GM23248 (cell line): ENCODE results near the gene FSTL1. TPM values are rescaled to one million over a fixed set of nuclear protein-coding genes. Genes with fewer than 3 reads are reported as not detected.

Experiments
- DNase-seq: peaks from one replicate; pipeline ENCODE4 v3.0.0-alpha.2; 2015
- H2AFZ ChIP-seq: fragments of 200-600 bp; sonication (generic); 2 replicates; pipeline ENCODE4 v1.6.1; 2016; ENCODE audit warnings: antibody characterized with exemption
- H3F3A ChIP-seq: fragments of 200-600 bp; sonication (generic); 2 replicates; pipeline ENCODE4 v1.6.1; 2016; ENCODE audit warnings: mild to moderate bottlenecking, antibody characterized with exemption, mixed run types; ENCODE audit not compliant: insufficient read depth
- H3K27ac ChIP-seq: fragments of 200-600 bp; sonication (generic); 2 replicates; pipeline ENCODE4 v1.5.1; 2016; ENCODE audit warnings: mild to moderate bottlenecking
- H3K27me3 ChIP-seq: fragments of 200-600 bp; sonication (generic); replicated peaks from 2 replicates; pipeline ENCODE4 v1.6.1; 2016; ENCODE audit warnings: mild to moderate bottlenecking; ENCODE audit not compliant: insufficient read depth
- H3K36me3 ChIP-seq: fragments of 200-600 bp; sonication (generic); 2 replicates; pipeline ENCODE4 v1.6.1; 2016; ENCODE audit warnings: low read depth, mild to moderate bottlenecking
- H3K4me1 ChIP-seq: fragments of 200-600 bp; sonication (generic); 2 replicates; pipeline ENCODE4 v1.6.1; 2016; ENCODE audit warnings: mild to moderate bottlenecking; ENCODE audit not compliant: insufficient read depth
- H3K4me2 ChIP-seq: fragments of 200-600 bp; sonication (generic); one replicate; pipeline ENCODE4 v1.6.1; 2016; ENCODE audit warnings: mild to moderate bottlenecking; ENCODE audit not compliant: unreplicated experiment
- H3K4me3 ChIP-seq: fragments of 200-600 bp; sonication (generic); 2 replicates; pipeline ENCODE4 v1.5.1; 2016; ENCODE audit warnings: mild to moderate bottlenecking
- H3K79me2 ChIP-seq: fragments of 200-600 bp; sonication (generic); 2 replicates; pipeline ENCODE4 v1.6.1; 2016; ENCODE audit warnings: mild to moderate bottlenecking; ENCODE audit not compliant: insufficient read depth
- H3K9ac ChIP-seq: fragments of 200-600 bp; sonication (generic); 2 replicates; pipeline ENCODE4 v1.6.1; 2016; ENCODE audit warnings: mild to moderate bottlenecking
- H3K9me2 ChIP-seq: fragments of 200-600 bp; sonication (generic); 2 replicates; pipeline ENCODE4 v1.6.1; 2016; ENCODE audit warnings: mixed run types, mild to moderate bottlenecking, moderate library complexity; ENCODE audit not compliant: insufficient read depth
- H3K9me3 ChIP-seq: fragments of 200-600 bp; sonication (generic); one replicate; pipeline ENCODE4 v1.6.1; 2017; ENCODE audit warnings: low read depth
- H4K20me1 ChIP-seq: fragments of 200-600 bp; sonication (generic); 2 replicates; pipeline ENCODE4 v1.6.0; 2016; ENCODE audit not compliant: insufficient read depth
- EZH2 ChIP-seq: fragments of 200-600 bp; sonication (generic); IDR thresholded peaks from 2 replicates; pipeline ENCODE4 v1.6.1; 2018; ENCODE audit warnings: antibody characterized with exemption, mild to moderate bottlenecking; ENCODE audit not compliant: insufficient read depth, poor library complexity, severe bottlenecking
- EZH2phosphoT487 ChIP-seq: fragments of 200-600 bp; sonication (generic); IDR thresholded peaks from 2 replicates; pipeline ENCODE4 v1.6.1; 2018; ENCODE audit warnings: antibody characterized with exemption, moderate library complexity, mild to moderate bottlenecking, low read depth; ENCODE audit not compliant: insufficient read depth
- WGBS, 2 experiments: methylation state at CpG; one replicate each; pipeline ENCODE4 v1.1.6; 2015 to 2017; ENCODE audit warnings: low lambda C conversion rate in 2 of 2, low coverage in 1 of 2; ENCODE audit errors: missing lambda C conversion rate in 2 of 2; 5-methylcytosine and 5-hydroxymethylcytosine counted together
- in situ Hi-C: fragments of 300-500 bp; cut with MboI; formaldehyde crosslinking; loops from 2 replicates; pipeline ENCODE4 v1.15.0; 2020
- polyA plus RNA-seq: library from polyadenylated mRNA; unstranded; fragments of >200 nt; fragmentation: Nextera tagmentation; extraction: Ambion mirVana; gene quantifications from 2 replicates; pipeline ENCODE4 v1.2.1, GENCODE V29; 2016
- total RNA-seq: library from RNA; depleted of rRNA; stranded (reverse); fragments of >200 nt; shearing (Covaris generic); gene quantifications from 2 replicates; pipeline ENCODE4 v1.2.3, GENCODE V29; 2014

The FSTL1 gene
- total and polyA plus RNA-seq, 2 experiments from 2014 or later, result 1,910 to 4,171 TPM

DNA sequence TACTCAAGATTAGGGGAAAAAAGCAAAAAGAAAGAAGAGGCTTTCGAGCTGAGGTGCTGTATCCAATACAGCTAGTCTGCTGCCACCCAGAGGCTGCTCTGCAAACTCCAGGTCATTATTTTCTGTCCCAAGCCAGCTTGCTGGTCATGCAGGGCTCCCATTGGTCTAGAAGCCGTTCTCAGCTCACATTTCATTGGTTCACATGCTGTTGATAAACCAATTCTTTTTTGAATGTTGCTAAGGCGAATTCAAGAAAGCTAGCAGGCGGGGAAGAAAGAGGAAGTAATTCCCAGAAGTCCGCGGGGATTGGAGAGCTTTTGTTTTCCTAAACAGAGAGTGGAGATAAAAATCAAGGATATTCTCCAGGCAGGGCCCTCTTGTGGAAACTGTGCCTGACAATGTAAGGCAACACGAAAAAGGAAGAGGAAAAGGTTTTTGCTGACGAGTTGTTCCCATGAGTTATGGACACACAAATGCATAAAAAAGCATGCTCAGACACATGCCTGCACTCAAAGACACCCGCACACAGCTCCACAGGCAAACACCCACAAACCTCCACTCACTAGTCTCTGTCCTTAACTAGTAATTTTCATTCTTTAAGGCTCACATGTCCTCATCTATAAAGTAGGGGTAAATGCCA, 33.4 kb downstream of the FSTL1 start:
- H3K27ac ChIP-seq, result peak overlapping the region; percentile 89
- H3K4me1 ChIP-seq, result peaks cover 56% of the 10 kb centered on the region
- H3K9ac ChIP-seq, result peak overlapping the region; percentile 65
- no peaks in the 10 kb centered on the region for H3K27me3 ChIP-seq
- TF ChIP-seq EZH2phosphoT487 (no peak), EZH2 (no peak)
- no peaks in the 10 kb centered on the region for H3K9me2 ChIP-seq
- in situ Hi-C loops, result loop anchor here (25.0 kb wide), 1 partner anchor 370 kb away; no protein-coding TSS in a partner anchor
- H3K4me3 ChIP-seq, result peak overlapping the region; percentile 9
- no peak overlapping the region for H2AFZ ChIP-seq
- WGBS, 2 experiments, result 2 to 6% methylated on average over 9 of the region's 9 CpGs
- H3K79me2 ChIP-seq, result peaks cover 80% of the 10 kb centered on the region
- peak overlapping the region; percentile 66 for H3K4me2 ChIP-seq
- no peaks in the 10 kb centered on the region for H3K9me3 ChIP-seq
- H3K36me3 ChIP-seq, result peaks cover 38% of the 10 kb centered on the region
- peaks cover 83% of the 10 kb centered on the region for H3F3A ChIP-seq
- DNase-seq, result peak; percentile 97
- H4K20me1 ChIP-seq, result peaks cover 37% of the 10 kb centered on the region; the same call in 1 of the 2 replicates

DNA sequence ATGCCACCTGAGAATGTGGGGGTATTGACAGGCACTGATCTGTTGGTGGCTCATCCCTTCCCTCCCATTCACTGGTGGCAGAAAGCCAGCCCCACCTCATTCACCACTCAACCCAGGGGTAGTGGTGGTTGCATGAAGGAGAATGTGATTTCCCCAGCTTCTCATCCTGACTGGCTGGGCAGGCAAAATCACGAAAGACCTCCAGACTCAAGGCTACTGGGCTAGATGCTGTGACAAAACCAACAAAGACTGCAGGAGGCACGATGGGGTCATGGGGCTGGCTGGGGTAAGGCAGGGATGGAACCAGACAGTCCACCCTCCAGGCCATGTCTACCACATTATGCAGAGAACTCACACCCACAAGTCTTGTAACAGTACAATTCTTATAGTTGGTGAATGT, 33.9 kb downstream of the FSTL1 start:
- Histone ChIP-seq H3K79me2 (peaks cover 80% of the 10 kb centered on the region), H3K9me2 (no peaks in the 10 kb centered on the region), H3K36me3 (peaks cover 38% of the 10 kb centered on the region), H3K4me1 (peaks cover 51% of the 10 kb centered on the region), H3K27me3 (no peaks in the 10 kb centered on the region), H2AFZ (no peak overlapping the region), H3K4me2 (peak overlapping the region; percentile 22), H3K9me3 (no peaks in the 10 kb centered on the region), H3K27ac (peak overlapping the region; percentile 89), H4K20me1 (peaks cover 37% of the 10 kb centered on the region; the same call in 1 of the 2 replicates), H3F3A (peaks cover 83% of the 10 kb centered on the region), H3K4me3 (no peak overlapping the region), H3K9ac (peak overlapping the region; percentile 65)
- WGBS, 2 experiments, result 5 to 13% methylated on average over 2 of the region's 2 CpGs
- TF ChIP-seq EZH2 (no peak), EZH2phosphoT487 (no peak)
- no peak for DNase-seq
- in situ Hi-C loops, result loop anchor here (25.0 kb wide), 1 partner anchor 370 kb away; no protein-coding TSS in a partner anchor

DNA sequence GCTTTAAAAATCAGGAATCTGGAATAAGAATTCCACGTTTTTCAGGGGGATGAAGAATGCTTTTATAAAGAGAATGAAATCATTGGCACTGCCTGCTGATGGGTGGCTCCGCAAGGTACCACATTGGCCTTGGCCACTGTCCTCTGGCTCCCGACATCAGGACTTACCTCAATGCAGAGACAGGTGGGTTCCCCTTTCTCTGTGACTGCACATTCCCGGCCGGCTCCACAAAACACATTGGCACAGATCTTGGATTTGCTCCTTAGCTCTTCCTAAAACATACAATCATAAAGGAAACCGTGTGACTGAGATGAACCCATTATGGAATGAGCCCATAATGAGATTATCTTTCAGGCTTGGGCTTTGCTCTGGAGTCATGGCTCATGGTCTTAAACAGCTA, 35.0 kb downstream of the FSTL1 start:
- DNase-seq, result no peak
- peaks cover 40% of the 10 kb centered on the region for H3K4me1 ChIP-seq
- no peak overlapping the region for H3K9ac ChIP-seq
- no peak overlapping the region for H2AFZ ChIP-seq
- H3K27ac ChIP-seq, result peak overlapping the region; percentile 89
- H3F3A ChIP-seq, result peaks cover 81% of the 10 kb centered on the region
- H3K36me3 ChIP-seq, result peaks cover 45% of the 10 kb centered on the region
- no peak overlapping the region for H3K4me2 ChIP-seq
- H3K4me3 ChIP-seq, result no peak overlapping the region
- peaks cover 71% of the 10 kb centered on the region for H3K79me2 ChIP-seq
- H3K9me3 ChIP-seq, result no peaks in the 10 kb centered on the region
- peaks cover 35% of the 10 kb centered on the region; the same call in 1 of the 2 replicates for H4K20me1 ChIP-seq
- 60 to 67% methylated on average over 6 of the region's 6 CpGs for WGBS, 2 experiments
- no peaks in the 10 kb centered on the region for H3K9me2 ChIP-seq
- TF ChIP-seq EZH2phosphoT487 (no peak), EZH2 (no peak)
- in situ Hi-C loops, result loop anchor here (25.0 kb wide), 1 partner anchor 372 kb away; no protein-coding TSS in a partner anchor
- H3K27me3 ChIP-seq, result no peaks in the 10 kb centered on the region

DNA sequence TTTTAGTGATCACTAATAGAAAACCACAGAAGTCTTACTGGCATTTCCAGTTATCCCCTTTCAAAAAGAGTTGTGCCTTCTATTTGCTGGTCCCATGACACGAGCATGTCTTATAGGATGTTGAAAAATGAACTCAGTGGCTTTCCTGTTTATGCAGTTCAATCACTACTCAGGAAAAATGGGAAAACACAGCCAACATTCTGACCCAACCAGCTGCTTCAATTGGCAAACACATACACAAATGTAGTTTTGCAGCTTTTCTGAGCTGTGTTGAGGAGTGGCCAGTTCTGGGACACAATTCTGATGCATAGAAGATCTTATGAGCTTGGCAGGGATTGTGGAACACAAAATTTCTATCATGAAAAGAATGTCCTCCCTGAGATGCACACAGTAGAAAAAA, 40.3 kb downstream of the FSTL1 start:
- peaks cover 85% of the 10 kb centered on the region for H3K36me3 ChIP-seq
- no peak for TF ChIP-seq EZH2phosphoT487
- no peak for TF ChIP-seq EZH2
- in situ Hi-C loops, result loop anchor here (25.0 kb wide), 1 partner anchor 377 kb away; no protein-coding TSS in a partner anchor
- no peak overlapping the region for H3K9ac ChIP-seq
- H3K79me2 ChIP-seq, result peaks cover 68% of the 10 kb centered on the region
- H4K20me1 ChIP-seq, result no peaks in the 10 kb centered on the region
- no peaks in the 10 kb centered on the region for H3K9me3 ChIP-seq
- H3K27me3 ChIP-seq, result no peaks in the 10 kb centered on the region
- DNase-seq, result no peak
- H3K4me1 ChIP-seq, result peaks cover 4% of the 10 kb centered on the region; the same call in 1 of the 2 replicates
- peak overlapping the region; percentile 9 for H3K27ac ChIP-seq
- no peaks in the 10 kb centered on the region for H3K9me2 ChIP-seq
- peaks cover 82% of the 10 kb centered on the region for H3F3A ChIP-seq
- H3K4me3 ChIP-seq, result no peak overlapping the region
- H3K4me2 ChIP-seq, result no peak overlapping the region
- 56 to 77% methylated on average over 1 of the region's 1 CpG for WGBS, 2 experiments
- H2AFZ ChIP-seq, result no peak overlapping the region
